HG02759 (cell line): ENCODE measurements around the gene HIF1A.
"Not testable (repeated sequence)": the region's sequence is repeated elsewhere in the genome, so short reads cannot be mapped to it uniquely, and the experiment has no call there.

Experiments
- ATAC-seq: cut with Tn5 transposase; IDR thresholded peaks from one replicate; pipeline ENCODE4 v1.9.1; 2021; ENCODE audit warnings: mild to moderate bottlenecking, moderate library complexity; ENCODE audit not compliant: unreplicated experiment

The HIF1A gene

GRCh38 chr14:61706096-61706690, 10.9 kb downstream of the HIF1A start:
- ATAC-seq: no peak

- ATAC-seq: not testable (repeated sequence)
These were observed 12.5 kb downstream of the HIF1A start for GRCh38 chr14:61707774-61708173.

GRCh38 chr14:61708693-61709092, 13.4 kb downstream of the HIF1A start:
- not testable (repeated sequence) for ATAC-seq

GRCh38 chr14:61710853-61711817, 15.8 kb downstream of the HIF1A start:
- no peak for ATAC-seq

- no peak for ATAC-seq
These were observed 16.8 kb downstream of the HIF1A start for GRCh38 chr14:61712137-61712536.

GRCh38 chr14:61713724-61714437, 18.6 kb downstream of the HIF1A start:
- no peak for ATAC-seq

GRCh38 chr14:61716956-61717355, 21.6 kb downstream of the HIF1A start:
- ATAC-seq: no peak

GRCh38 chr14:61718039-61718438, 22.7 kb downstream of the HIF1A start:
- ATAC-seq: no peak

GRCh38 chr14:61719344-61720293, 24.3 kb downstream of the HIF1A start:
- peak; percentile 36 for ATAC-seq

GRCh38 chr14:61720294-61720661, 25.0 kb downstream of the HIF1A start:
- ATAC-seq: no peak

GRCh38 chr14:61720741-61721140, 25.4 kb downstream of the HIF1A start:
- ATAC-seq: no peak

- no peak for ATAC-seq
These were observed 28.8 kb downstream of the HIF1A start for GRCh38 chr14:61724133-61724532.

- no peak for ATAC-seq
These were observed 31.7 kb downstream of the HIF1A start for GRCh38 chr14:61726778-61727658.

GRCh38 chr14:61730756-61731373, 35.6 kb downstream of the HIF1A start:
- ATAC-seq: no peak

GRCh38 chr14:61733972-61734371, 38.7 kb downstream of the HIF1A start:
- no peak for ATAC-seq

GRCh38 chr14:61736751-61737150, 41.4 kb downstream of the HIF1A start:
- ATAC-seq: no peak

GRCh38 chr14:61737915-61738314, 42.6 kb downstream of the HIF1A start:
- ATAC-seq: no peak

- no peak for ATAC-seq
These were observed 43.8 kb downstream of the HIF1A start for GRCh38 chr14:61739133-61739532.

GRCh38 chr14:61742371-61742770, 47.1 kb downstream of the HIF1A start:
- ATAC-seq: no peak
